Calu3 (cell line): ENCODE data around the gene PPARA. TPM values are rescaled to one million over a fixed set of nuclear protein-coding genes. Genes with fewer than 3 reads are reported as not detected.

Experiments
- BruUV-seq: library from RNA; stranded (reverse); fragments of 400-500 nt; replicated peaks from 2 replicates; lab custom pipeline; 2021; lab: Mats Ljungman, UMichigan
- CTCF ChIA-PET: fragments of 300-600 bp; sonication (Branson Sonifier 250); formaldehyde crosslinking; loops from one replicate; lab custom pipeline; 2022; ENCODE audit warnings: antibody characterized with exemption; lab: Charles Lee
- DNase-seq: peaks from one replicate; pipeline ENCODE4 v3.0.0; 2022
- H3K27ac Mint-ChIP-seq: one replicate; pipeline ENCODE4 v1.8.0; 2022; ENCODE audit warnings: mixed read lengths; ENCODE audit not compliant: unreplicated experiment
- H3K27me3 Mint-ChIP-seq: one replicate; pipeline ENCODE4 v1.8.0; 2022; ENCODE audit warnings: mixed read lengths; ENCODE audit not compliant: unreplicated experiment
- H3K36me3 Mint-ChIP-seq: one replicate; pipeline ENCODE4 v1.8.0; 2022; ENCODE audit warnings: mild to moderate bottlenecking, moderate library complexity, mixed read lengths; ENCODE audit not compliant: insufficient read depth, unreplicated experiment
- H3K4me1 Mint-ChIP-seq: one replicate; pipeline ENCODE4 v1.8.0; 2022; ENCODE audit warnings: mild to moderate bottlenecking, low read depth, mixed read lengths; ENCODE audit not compliant: unreplicated experiment
- H3K4me3 Mint-ChIP-seq: one replicate; pipeline ENCODE4 v1.8.0; 2022; ENCODE audit warnings: mild to moderate bottlenecking, low read depth, moderate library complexity, mixed read lengths; ENCODE audit not compliant: unreplicated experiment
- H3K9me3 Mint-ChIP-seq: one replicate; pipeline ENCODE4 v1.8.0; 2022; ENCODE audit warnings: low read depth, mixed read lengths; ENCODE audit not compliant: unreplicated experiment
- CTCF ChIP-seq: fragments of 200-600 bp; IDR thresholded peaks from one replicate; pipeline ENCODE4 v1.8.0; 2022; ENCODE audit warnings: antibody characterized with exemption; ENCODE audit not compliant: unreplicated experiment
- intact Hi-C: fragments of 100-400 bp; cut with micrococcal nuclease; formaldehyde crosslinking; loops from one replicate; pipeline ENCODE4 v1.10.0; 2022; ENCODE audit not compliant: unreplicated experiment
- total RNA-seq: library from RNA; stranded (reverse); gene quantifications from 2 replicates; pipeline ENCODE4 v1.2.3, GENCODE V29; 2022

Gene PPARA
- total RNA-seq, 1 experiment from 2014 or later: 22.7 TPM

- H3K4me1 Mint-ChIP-seq: no peaks in the 10 kb centered on the region
- intact Hi-C loops: no loop called here
- no peak overlapping the region for H3K27ac Mint-ChIP-seq
- no peak overlapping the region for H3K4me3 Mint-ChIP-seq
- no peaks in the 10 kb centered on the region for H3K27me3 Mint-ChIP-seq
- CTCF ChIA-PET: no interaction called here
- no peak for DNase-seq
- peaks cover 16% of the 10 kb centered on the region for H3K36me3 Mint-ChIP-seq
- no TSS peak for BruUV-seq
- TF ChIP-seq CTCF: no peak
- no peaks in the 10 kb centered on the region for H3K9me3 Mint-ChIP-seq
Observed at GRCh38 chr22:46219636-46220035, 69.3 kb downstream of the PPARA start.

GRCh38 chr22:46220921-46221320, 70.6 kb downstream of the PPARA start:
- no peak overlapping the region for H3K4me3 Mint-ChIP-seq
- CTCF ChIA-PET: no interaction called here
- no peak for DNase-seq
- no peaks in the 10 kb centered on the region for H3K9me3 Mint-ChIP-seq
- no peak for TF ChIP-seq CTCF
- no peaks in the 10 kb centered on the region for H3K4me1 Mint-ChIP-seq
- intact Hi-C loops: no loop called here
- H3K27me3 Mint-ChIP-seq: no peaks in the 10 kb centered on the region
- BruUV-seq: no TSS peak
- H3K36me3 Mint-ChIP-seq: peaks cover 22% of the 10 kb centered on the region
- H3K27ac Mint-ChIP-seq: no peak overlapping the region

GRCh38 chr22:46224044-46224897, 73.9 kb downstream of the PPARA start:
- no peak for DNase-seq
- no peaks in the 10 kb centered on the region for H3K9me3 Mint-ChIP-seq
- H3K36me3 Mint-ChIP-seq: peaks cover 7% of the 10 kb centered on the region
- CTCF ChIA-PET: no interaction called here
- intact Hi-C loops: no loop called here
- no TSS peak for BruUV-seq
- TF ChIP-seq CTCF: no peak
- H3K27ac Mint-ChIP-seq: no peak overlapping the region
- H3K27me3 Mint-ChIP-seq: no peaks in the 10 kb centered on the region
- no peak overlapping the region for H3K4me3 Mint-ChIP-seq
- no peaks in the 10 kb centered on the region for H3K4me1 Mint-ChIP-seq

- H3K27ac Mint-ChIP-seq: no peak overlapping the region
- no peak overlapping the region for H3K4me3 Mint-ChIP-seq
- intact Hi-C loops: no loop called here
- CTCF ChIA-PET: no interaction called here
- H3K36me3 Mint-ChIP-seq: peaks cover 7% of the 10 kb centered on the region
- BruUV-seq: no TSS peak
- H3K9me3 Mint-ChIP-seq: no peaks in the 10 kb centered on the region
- DNase-seq: no peak
- H3K4me1 Mint-ChIP-seq: no peaks in the 10 kb centered on the region
- TF ChIP-seq CTCF: no peak
- no peaks in the 10 kb centered on the region for H3K27me3 Mint-ChIP-seq
Observed at GRCh38 chr22:46224898-46225290, 74.6 kb downstream of the PPARA start.
